Mucosa of stomach (tissue), 1 donor: ENCODE measurements around the gene DAB2IP.
A peak's percentile ranks its signal among the peaks of the same experiment; 100 is the strongest.
"Not testable (repeated sequence)": the region's sequence is repeated elsewhere in the genome, so short reads cannot be mapped to it uniquely, and the experiment has no call there.

Experiments used
- H3K27me3 ChIP-seq: one replicate; pipeline ENCODE4 v1.7.0; 2013; ENCODE audit warnings: mild to moderate bottlenecking, low read length; ENCODE audit not compliant: control insufficient read depth, insufficient read depth
- H3K36me3 ChIP-seq: one replicate; pipeline ENCODE4 v1.7.0; 2013; ENCODE audit warnings: low read length; ENCODE audit not compliant: control insufficient read depth, insufficient read depth
- H3K4me1 ChIP-seq: one replicate; pipeline ENCODE4 v1.7.0; 2013; ENCODE audit warnings: mild to moderate bottlenecking, low read length; ENCODE audit not compliant: control insufficient read depth, insufficient read depth
- H3K4me3 ChIP-seq: one replicate; pipeline ENCODE4 v1.7.0; 2013; ENCODE audit warnings: low read length
- H3K9ac ChIP-seq: one replicate; pipeline ENCODE4 v1.7.0; 2013; ENCODE audit warnings: mild to moderate bottlenecking, low read length, moderate library complexity
- H3K9me3 ChIP-seq: one replicate; pipeline ENCODE4 v1.7.0; 2013; ENCODE audit warnings: mild to moderate bottlenecking, low read length, moderate library complexity; ENCODE audit not compliant: control insufficient read depth
- donor health status: Pancreatic carcinoma.

Gene DAB2IP

DNA sequence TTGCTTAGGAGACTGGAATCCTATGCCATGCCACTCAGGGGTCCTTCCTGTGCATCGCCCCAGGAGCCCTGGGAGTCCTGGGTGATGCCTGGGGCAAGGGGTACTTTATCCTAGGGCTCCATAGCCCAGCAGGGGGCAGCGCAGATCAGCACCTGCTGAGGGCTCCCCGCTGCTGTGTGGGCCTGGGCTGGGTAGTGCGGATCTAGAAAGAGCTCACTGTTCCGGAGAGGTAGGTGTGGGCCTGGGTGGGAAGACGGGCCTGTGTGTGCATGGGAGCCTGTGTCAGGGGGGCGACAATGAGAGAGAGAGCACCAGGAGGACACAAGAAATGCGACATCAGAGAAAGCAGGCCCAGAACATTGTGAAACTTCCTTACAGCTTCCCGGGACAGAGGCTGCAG is 11.4 kb upstream of the DAB2IP start:
- H3K9ac ChIP-seq: no peak overlapping the region

DNA sequence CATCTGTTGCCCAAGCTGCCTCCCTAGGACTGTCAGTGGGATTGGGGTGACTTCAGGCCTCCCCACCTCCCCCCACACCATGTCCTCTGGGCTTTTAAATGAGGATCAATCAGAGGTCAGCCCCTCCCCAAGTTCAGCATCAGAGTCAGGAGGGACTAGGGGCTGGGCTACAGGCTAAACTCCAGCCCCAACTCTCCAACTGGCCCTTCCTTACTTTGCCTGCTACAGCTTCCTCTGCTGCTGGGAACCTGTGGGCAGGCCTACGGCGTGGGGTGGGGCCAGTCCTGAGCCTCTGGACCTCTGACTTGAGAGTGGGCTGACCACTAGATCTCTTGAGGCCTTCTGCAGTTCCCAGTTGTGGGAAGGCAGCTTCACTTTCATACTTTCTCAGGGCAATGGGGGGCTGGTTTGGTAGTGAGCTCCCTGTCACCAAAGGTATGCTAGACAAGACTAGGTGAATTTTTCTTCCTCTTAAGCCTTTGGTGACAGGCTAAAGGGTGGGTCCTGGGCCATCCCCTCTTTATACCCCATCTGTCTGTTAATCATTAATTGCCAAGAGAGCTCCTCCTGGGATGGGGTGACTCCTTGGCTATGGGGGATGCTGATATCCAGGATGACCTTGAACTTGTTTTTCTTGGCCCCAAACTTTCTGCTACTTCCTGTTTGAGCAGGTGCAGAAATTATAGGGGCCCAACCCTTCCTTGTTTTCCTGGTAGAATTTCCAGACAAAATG is 10.8 kb upstream of the DAB2IP start:
- Histone ChIP-seq H3K4me3 (no peak overlapping the region), H3K9ac (no peak overlapping the region), H3K4me1 (peaks cover 16% of the 10 kb centered on the region), H3K9me3 (no peaks in the 10 kb centered on the region), H3K36me3 (no peaks in the 10 kb centered on the region), H3K27me3 (no peaks in the 10 kb centered on the region)

More for the DNA sequence above, 11.4 kb upstream of the DAB2IP start:
- H3K4me3 ChIP-seq: no peak overlapping the region
- no peaks in the 10 kb centered on the region for H3K27me3 ChIP-seq
- no peaks in the 10 kb centered on the region for H3K9me3 ChIP-seq
- H3K4me1 ChIP-seq: peaks cover 19% of the 10 kb centered on the region
- no peaks in the 10 kb centered on the region for H3K36me3 ChIP-seq

DNA sequence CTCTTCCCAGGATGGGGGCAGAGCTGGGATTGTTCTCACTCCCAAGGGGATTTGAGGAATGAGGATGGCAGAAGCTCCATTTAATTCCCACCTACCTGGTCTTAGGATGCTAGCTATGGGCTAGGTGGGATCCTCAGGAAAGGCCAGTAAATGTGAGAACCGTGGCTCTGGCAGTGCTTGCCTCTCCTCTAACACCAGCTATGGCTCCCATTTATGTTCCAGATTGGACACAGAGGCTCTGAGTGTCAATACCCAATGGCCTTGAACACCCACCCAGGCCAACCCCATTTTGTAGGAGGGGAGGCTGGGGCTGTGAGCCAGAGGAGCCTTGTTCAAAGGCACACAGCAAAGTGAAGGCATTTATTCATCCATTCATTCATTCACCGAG is 10.2 kb upstream of the DAB2IP start:
- Histone ChIP-seq H3K4me1 (peaks cover 16% of the 10 kb centered on the region), H3K4me3 (no peak overlapping the region), H3K9me3 (no peaks in the 10 kb centered on the region), H3K27me3 (no peaks in the 10 kb centered on the region), H3K9ac (no peak overlapping the region), H3K36me3 (no peaks in the 10 kb centered on the region)

DNA sequence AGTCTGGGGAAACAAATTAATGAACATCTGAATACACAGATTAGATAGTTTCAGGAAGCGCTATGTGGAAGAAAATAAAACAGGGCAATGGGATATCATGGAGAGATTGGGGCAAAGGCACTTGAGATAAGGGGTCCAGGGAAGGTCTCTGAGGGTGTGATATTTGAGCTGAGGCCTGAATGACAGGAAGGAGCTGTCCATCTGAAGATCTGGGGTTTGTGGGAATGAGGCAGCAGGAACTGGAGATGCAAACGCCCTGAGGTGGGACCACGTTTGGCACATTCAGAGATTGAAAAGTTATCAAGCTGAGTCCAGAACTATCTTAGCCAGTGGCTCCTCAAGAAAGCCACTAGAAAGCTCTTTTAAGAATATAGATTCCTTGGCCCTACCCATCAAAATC is 8.7 kb upstream of the DAB2IP start:
- Histone ChIP-seq H3K9ac (no peak overlapping the region), H3K36me3 (no peaks in the 10 kb centered on the region), H3K9me3 (no peaks in the 10 kb centered on the region), H3K27me3 (no peaks in the 10 kb centered on the region), H3K4me3 (no peak overlapping the region), H3K4me1 (peaks cover 16% of the 10 kb centered on the region)

DNA sequence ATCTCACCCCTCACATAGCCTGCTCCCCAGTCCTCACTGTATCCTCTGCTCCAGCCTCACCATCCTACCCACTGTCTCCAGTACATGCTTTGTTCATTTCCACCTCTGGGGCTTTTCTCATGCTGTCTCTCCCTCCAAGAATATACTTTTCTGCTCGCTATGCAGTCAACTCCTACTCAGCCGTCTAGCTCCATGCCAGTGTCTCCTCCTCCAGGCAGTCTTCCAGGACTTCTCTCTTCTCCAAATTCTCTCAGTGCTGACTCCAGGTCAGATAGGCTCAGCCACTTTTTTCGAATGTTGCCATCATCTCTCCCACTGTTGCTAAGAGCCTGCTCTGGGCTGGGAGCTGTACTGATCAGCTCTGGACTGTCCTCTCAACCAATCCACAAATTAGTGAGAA is 8.0 kb upstream of the DAB2IP start:
- Histone ChIP-seq H3K9ac (no peak overlapping the region), H3K9me3 (no peaks in the 10 kb centered on the region), H3K36me3 (no peaks in the 10 kb centered on the region), H3K4me1 (peaks cover 16% of the 10 kb centered on the region), H3K4me3 (no peak overlapping the region), H3K27me3 (no peaks in the 10 kb centered on the region)

DNA sequence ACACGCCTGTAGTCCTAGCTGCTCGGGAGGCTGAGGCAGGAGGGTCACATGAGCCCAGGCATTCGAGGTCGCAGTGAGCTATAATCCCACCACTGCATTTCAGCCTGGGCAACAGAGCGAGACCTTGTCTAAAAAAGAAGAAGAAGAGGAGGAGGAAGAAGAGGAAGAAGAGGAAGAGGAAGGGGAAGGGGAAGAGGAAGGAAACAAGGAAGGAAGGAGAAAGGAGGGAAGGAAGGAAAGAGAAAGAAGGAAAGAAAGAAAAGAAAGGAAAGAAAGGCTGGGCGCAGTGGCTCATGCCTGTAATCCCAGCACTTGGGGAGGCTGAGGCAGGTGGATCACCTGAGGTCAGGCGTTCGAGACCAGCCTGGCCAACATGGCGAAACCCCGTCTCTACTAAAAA is 7.4 kb upstream of the DAB2IP start:
- peaks cover 17% of the 10 kb centered on the region for H3K4me1 ChIP-seq
- not testable (repeated sequence) for H3K36me3 ChIP-seq, H3K9me3 ChIP-seq, H3K27me3 ChIP-seq, H3K9ac ChIP-seq, H3K4me3 ChIP-seq

DNA sequence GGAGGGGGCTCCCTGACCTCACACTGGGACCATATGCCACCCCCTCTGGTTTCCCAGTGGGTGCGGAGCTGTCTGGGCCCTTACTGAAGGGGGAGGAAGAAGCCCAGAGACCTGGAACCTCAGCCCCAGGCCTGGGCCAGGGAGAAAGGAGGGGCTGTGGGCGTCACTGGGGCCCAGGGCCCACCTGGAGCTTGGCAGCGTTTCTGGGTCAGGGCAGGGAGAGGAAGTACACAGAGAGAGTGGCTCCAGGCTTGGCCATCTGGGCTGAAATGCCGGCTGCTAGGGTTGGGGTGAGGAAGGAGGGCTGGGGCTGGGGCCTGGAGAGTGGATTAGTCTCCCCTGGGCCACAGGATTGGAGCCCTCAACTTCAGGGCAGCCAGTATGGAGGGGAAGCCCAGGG is 6.4 kb upstream of the DAB2IP start:
- H3K36me3 ChIP-seq: no peaks in the 10 kb centered on the region

DNA sequence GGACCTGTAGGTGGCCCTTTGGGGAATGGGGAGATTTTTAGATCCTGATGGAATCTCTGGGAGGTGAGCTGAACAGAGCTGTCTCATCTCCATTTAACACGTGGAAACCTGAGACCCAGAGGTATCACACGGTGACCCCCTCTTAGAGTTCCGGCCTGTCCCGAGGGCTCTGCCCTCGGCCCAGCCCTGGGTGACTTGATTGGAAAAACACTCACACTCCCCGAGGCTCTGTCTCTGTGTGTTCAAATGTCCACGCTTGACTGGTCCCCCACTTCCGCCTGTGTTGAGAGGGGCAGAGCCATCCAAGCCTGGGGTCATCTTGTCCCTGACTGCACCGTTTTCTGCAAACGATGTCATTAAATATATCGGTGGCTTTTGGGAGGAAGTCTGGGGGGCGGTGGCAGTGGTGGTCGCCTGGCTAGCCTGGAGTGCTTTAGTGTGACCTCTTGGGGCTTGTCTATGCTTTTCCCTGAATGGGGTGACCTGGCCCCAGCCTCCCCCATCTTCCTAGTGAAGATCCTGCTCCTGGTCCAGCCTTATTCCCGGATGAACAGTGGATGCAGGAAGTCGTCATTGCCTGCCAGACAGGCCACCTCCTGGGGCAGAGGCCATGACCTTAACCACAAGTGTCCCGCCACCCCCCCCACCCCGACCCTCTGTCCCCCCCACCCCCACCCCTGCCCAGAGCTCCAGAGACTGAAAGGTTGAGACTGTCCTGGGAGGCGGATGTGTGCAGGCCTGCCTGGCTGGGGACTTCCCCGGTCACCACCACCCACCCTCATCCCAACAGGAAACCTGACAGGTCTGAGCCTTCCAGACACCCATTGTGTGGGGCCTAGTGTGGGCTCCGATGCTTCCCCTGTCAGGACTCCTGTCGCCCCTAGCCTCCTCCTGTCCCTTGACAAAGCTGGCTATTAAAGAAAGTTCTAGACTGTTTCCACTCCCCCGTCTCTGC is 5.3 kb upstream of the DAB2IP start:
- peaks cover 26% of the 10 kb centered on the region for H3K4me1 ChIP-seq
- no peak overlapping the region for H3K9ac ChIP-seq
- no peaks in the 10 kb centered on the region for H3K27me3 ChIP-seq
- no peaks in the 10 kb centered on the region for H3K36me3 ChIP-seq
- no peak overlapping the region for H3K4me3 ChIP-seq
- no peaks in the 10 kb centered on the region for H3K9me3 ChIP-seq

More for the DNA sequence above, 6.4 kb upstream of the DAB2IP start:
- Histone ChIP-seq H3K9ac (no peak overlapping the region), H3K9me3 (no peaks in the 10 kb centered on the region), H3K4me3 (no peak overlapping the region), H3K27me3 (no peaks in the 10 kb centered on the region), H3K4me1 (peaks cover 26% of the 10 kb centered on the region)

DNA sequence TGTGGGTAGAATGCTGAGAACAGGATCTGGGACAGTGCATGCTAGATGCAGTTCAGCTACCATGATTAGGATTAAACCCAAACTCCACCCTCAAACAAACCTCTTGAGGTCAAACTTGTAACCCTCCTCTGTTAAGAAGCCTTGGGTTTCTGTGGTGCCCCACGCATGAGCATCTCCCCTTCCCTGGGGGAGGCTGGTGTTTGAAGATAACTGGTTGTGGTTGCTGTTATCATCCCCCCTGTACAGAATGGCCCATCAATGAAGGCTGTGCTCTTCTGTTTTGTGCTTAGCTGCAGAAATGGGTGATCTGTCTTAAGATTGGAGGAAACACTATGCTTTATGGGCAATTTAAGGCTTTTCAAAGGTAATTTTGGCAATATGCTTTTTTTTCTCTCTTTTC is 4.4 kb upstream of the DAB2IP start:
- H3K4me3 ChIP-seq: no peak overlapping the region
- H3K36me3 ChIP-seq: no peaks in the 10 kb centered on the region
- H3K4me1 ChIP-seq: peaks cover 26% of the 10 kb centered on the region
- H3K9me3 ChIP-seq: no peaks in the 10 kb centered on the region
- no peak overlapping the region for H3K9ac ChIP-seq
- H3K27me3 ChIP-seq: no peaks in the 10 kb centered on the region

DNA sequence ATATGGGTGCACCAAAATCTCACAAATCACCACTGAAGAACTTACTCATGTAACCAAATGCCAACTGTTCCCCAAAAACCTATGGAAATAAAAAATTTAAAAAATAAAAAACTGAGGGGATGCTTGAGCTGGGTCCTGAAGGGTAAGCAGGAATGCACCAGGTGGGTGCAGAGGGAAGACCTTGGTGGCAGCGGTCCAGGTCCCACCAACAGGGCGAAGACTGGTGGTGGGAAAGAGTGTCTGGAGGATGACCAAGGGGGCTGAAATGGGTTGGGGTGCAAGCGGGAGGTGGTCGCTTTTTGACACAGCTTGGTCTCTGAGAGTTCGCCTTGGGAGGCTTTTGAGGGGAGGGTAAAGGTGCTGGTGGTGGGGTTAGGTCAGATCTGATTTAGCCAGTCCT is 3.3 kb upstream of the DAB2IP start:
- H3K4me3 ChIP-seq: no peak overlapping the region

DNA sequence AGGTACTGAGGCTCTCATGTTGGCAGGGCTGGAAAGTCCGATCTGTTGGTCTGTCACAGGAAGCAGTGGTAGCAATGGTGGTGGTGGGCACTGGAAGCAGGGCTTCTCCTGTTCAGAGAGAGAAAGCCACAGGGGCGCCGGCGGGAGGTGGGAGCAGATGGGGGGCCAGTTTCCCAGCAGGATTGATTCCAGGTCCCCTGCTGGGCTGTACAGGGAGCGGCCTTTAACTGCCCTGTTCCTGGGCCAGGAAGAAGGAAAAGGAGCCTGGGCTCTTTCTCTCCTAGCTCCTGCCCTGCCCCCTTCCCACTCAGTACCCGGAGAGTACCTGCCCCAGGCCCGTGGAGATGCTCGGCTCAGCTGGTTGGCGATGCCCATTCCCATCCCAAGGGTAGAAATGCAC is 2.6 kb upstream of the DAB2IP start:
- Histone ChIP-seq H3K27me3 (no peaks in the 10 kb centered on the region), H3K36me3 (no peaks in the 10 kb centered on the region), H3K9me3 (no peaks in the 10 kb centered on the region), H3K4me3 (no peak overlapping the region), H3K9ac (no peak overlapping the region), H3K4me1 (peaks cover 37% of the 10 kb centered on the region)

More for the DNA sequence above, 3.3 kb upstream of the DAB2IP start:
- Histone ChIP-seq H3K27me3 (no peaks in the 10 kb centered on the region), H3K36me3 (no peaks in the 10 kb centered on the region), H3K9ac (no peak overlapping the region), H3K9me3 (no peaks in the 10 kb centered on the region), H3K4me1 (peaks cover 34% of the 10 kb centered on the region)

DNA sequence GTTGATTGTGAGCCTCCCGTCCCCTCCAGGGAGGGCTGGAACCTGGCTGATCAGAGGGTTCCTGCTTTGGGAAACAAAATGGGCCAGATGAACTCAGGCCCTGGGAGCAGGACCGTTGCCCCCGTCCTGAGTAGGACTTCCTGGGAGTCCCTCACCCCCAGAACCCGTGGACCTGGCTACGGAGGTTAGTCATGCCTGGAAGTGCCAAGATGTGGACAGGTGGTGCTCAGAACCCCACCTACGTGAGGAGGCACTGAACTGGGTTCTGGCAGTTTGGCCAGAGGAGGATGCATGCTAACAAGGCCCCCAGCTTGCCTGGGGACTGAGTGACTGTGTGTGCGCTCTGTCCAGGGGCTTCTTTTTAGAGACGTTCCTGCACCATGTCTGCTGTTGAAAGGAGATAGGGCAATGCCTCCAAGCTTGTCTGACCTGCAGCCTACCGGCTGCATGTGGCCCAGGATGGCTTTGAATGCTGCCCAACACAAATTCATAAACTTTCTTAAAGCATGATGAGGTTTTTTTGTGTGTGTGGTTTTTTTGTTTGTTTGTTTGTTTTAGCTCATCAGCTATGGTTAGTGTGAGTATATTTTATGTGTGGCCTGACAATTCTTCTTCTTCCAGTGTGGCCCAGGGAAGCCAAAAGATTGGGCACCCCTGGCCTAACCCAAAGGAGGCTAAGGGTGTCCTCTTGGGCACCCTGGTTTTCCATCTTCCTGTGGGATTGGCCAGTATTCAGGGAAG is 1.8 kb upstream of the DAB2IP start:
- Histone ChIP-seq H3K9me3 (no peaks in the 10 kb centered on the region), H3K9ac (peak overlapping the region; percentile 88), H3K4me3 (no peak overlapping the region), H3K4me1 (peaks cover 45% of the 10 kb centered on the region), H3K36me3 (no peaks in the 10 kb centered on the region), H3K27me3 (no peaks in the 10 kb centered on the region)
